OCI-LY7 (cell line): ENCODE measurements around the gene CNKSR3. TPM values are rescaled to one million over a fixed set of nuclear protein-coding genes. Genes with fewer than 3 reads are reported as not detected.

ENCODE experiments used
- BruUV-seq: library from RNA; stranded (reverse); fragments of 400-500 nt; replicated peaks from 2 replicates; lab custom pipeline; 2021; lab: Mats Ljungman, UMichigan
- CTCF ChIA-PET: fragments of 300-600 bp; sonication (Branson Sonifier 250); formaldehyde crosslinking; loops from one replicate; lab custom pipeline; 2022; ENCODE audit warnings: antibody characterized with exemption; ENCODE audit not compliant: unreplicated experiment; lab: Charles Lee
- POLR2A ChIA-PET: fragments of 300-600 bp; sonication (Branson Sonifier 250); formaldehyde crosslinking; loops from one replicate; lab custom pipeline; 2022; ENCODE audit warnings: antibody characterized with exemption; lab: Charles Lee
- DNase-seq: peaks from one replicate; pipeline ENCODE4 v3.0.0-alpha.2; 2015; ENCODE audit warnings: low spot score
- H2AFZ ChIP-seq: fragments of 200-600 bp; sonication (generic), shearing (Covaris generic); 2 replicates; pipeline ENCODE4 v1.6.1; 2014; ENCODE audit warnings: mild to moderate bottlenecking, antibody characterized with exemption, low read length, moderate library complexity
- H3K27ac ChIP-seq: fragments of 200-600 bp; sonication (generic); 2 replicates; pipeline ENCODE4 v1.5.1; 2014; ENCODE audit warnings: mixed run types, low read depth, mild to moderate bottlenecking, moderate library complexity, low read length, inconsistent platforms; ENCODE audit not compliant: poor library complexity, severe bottlenecking
- H3K36me3 ChIP-seq: fragments of 200-600 bp; sonication (generic); 2 replicates; pipeline ENCODE4 v1.6.1; 2014; ENCODE audit warnings: mild to moderate bottlenecking, antibody characterized with exemption, low read length, moderate library complexity, mixed read lengths; ENCODE audit not compliant: insufficient read depth
- H3K4me1 ChIP-seq: fragments of 200-600 bp; sonication (generic); 2 replicates; pipeline ENCODE4 v1.5.1; 2014; ENCODE audit warnings: mild to moderate bottlenecking, low read length; ENCODE audit not compliant: insufficient read depth, poor library complexity, severe bottlenecking
- H3K4me2 ChIP-seq: fragments of 200-600 bp; sonication (generic); 2 replicates; pipeline ENCODE4 v1.6.1; 2014; ENCODE audit warnings: mild to moderate bottlenecking, low read length
- H3K4me3 ChIP-seq: fragments of 200-600 bp; sonication (generic); 2 replicates; pipeline ENCODE4 v1.5.1; 2014; ENCODE audit warnings: mild to moderate bottlenecking, low read depth, low read length; ENCODE audit not compliant: poor library complexity, severe bottlenecking
- H3K79me2 ChIP-seq: fragments of 200-600 bp; sonication (generic); 2 replicates; pipeline ENCODE4 v1.6.1; 2016; ENCODE audit warnings: low read depth, mild to moderate bottlenecking, low read length, moderate library complexity, mixed read lengths; ENCODE audit not compliant: insufficient read depth
- H3K9me2 ChIP-seq: fragments of 200-600 bp; sonication (generic); 2 replicates; pipeline ENCODE4 v1.6.1; 2016; ENCODE audit warnings: mild to moderate bottlenecking, low read length, mixed read lengths; ENCODE audit not compliant: insufficient read depth
- H3K9me3 ChIP-seq: fragments of 200-600 bp; sonication (generic); 2 replicates; pipeline ENCODE4 v1.6.1; 2014; ENCODE audit warnings: mild to moderate bottlenecking, mixed run types, low read length, mixed read lengths
- H4K20me1 ChIP-seq: fragments of 200-600 bp; sonication (generic); 2 replicates; pipeline ENCODE4 v1.6.1; 2014; ENCODE audit warnings: mild to moderate bottlenecking, antibody characterized with exemption, low read length, moderate library complexity, mixed read lengths; ENCODE audit not compliant: insufficient read depth
- EZH2phosphoT487 ChIP-seq: fragments of 200-600 bp; sonication (generic); IDR thresholded peaks from 2 replicates; pipeline ENCODE4 v1.6.1; 2018; ENCODE audit warnings: low read depth, borderline replicate concordance, mild to moderate bottlenecking, mixed run types, antibody characterized with exemption, low read length, moderate library complexity, mixed read lengths
- intact Hi-C: fragments of 100-400 bp; cut with micrococcal nuclease; formaldehyde crosslinking; loops from one replicate; pipeline ENCODE4 v1.10.0; 2022; ENCODE audit not compliant: unreplicated experiment
- total RNA-seq, 2 experiments: library from RNA; depleted of rRNA in 1 of 2; stranded (reverse); fragments of >200 nt in 1 of 2; shearing (Covaris generic) in 1 of 2; gene quantifications; 2 replicates each; pipeline ENCODE4 v1.2.3, GENCODE V29; 2014 to 2022
- TF ChIP-seq, protein P1 (sequence below): fragments of 200-600 bp; sonication (generic); conservative IDR thresholded peaks from 2 replicates; pipeline ENCODE4 v1.5.1; 2014; ENCODE audit warnings: mild to moderate bottlenecking, antibody characterized with exemption, low read length, moderate library complexity, mixed read lengths

CNKSR3 gene
- total RNA-seq, 2 experiments from 2014 or later: not detected

GRCh38 chr6:154488802-154489437 lies 21.6 kb downstream of the CNKSR3 start:
- H3K36me3 ChIP-seq: no peaks in the 10 kb centered on the region
- DNase-seq: no peak
- H3K9me2 ChIP-seq: no peaks in the 10 kb centered on the region
- H3K4me1 ChIP-seq: no peaks in the 10 kb centered on the region
- H3K27ac ChIP-seq: no peak overlapping the region
- CTCF ChIA-PET: no interaction called here
- no TSS peak for BruUV-seq
- no peaks in the 10 kb centered on the region for H3K9me3 ChIP-seq
- POLR2A ChIA-PET: no interaction called here
- no peak overlapping the region for H3K4me3 ChIP-seq
- intact Hi-C loops: no loop called here
- H2AFZ ChIP-seq: no peak overlapping the region
- H3K79me2 ChIP-seq: no peaks in the 10 kb centered on the region
- H4K20me1 ChIP-seq: no peaks in the 10 kb centered on the region
- H3K4me2 ChIP-seq: no peak overlapping the region
- TF ChIP-seq EZH2phosphoT487: no peak
- TF ChIP-seq, protein P1, sequence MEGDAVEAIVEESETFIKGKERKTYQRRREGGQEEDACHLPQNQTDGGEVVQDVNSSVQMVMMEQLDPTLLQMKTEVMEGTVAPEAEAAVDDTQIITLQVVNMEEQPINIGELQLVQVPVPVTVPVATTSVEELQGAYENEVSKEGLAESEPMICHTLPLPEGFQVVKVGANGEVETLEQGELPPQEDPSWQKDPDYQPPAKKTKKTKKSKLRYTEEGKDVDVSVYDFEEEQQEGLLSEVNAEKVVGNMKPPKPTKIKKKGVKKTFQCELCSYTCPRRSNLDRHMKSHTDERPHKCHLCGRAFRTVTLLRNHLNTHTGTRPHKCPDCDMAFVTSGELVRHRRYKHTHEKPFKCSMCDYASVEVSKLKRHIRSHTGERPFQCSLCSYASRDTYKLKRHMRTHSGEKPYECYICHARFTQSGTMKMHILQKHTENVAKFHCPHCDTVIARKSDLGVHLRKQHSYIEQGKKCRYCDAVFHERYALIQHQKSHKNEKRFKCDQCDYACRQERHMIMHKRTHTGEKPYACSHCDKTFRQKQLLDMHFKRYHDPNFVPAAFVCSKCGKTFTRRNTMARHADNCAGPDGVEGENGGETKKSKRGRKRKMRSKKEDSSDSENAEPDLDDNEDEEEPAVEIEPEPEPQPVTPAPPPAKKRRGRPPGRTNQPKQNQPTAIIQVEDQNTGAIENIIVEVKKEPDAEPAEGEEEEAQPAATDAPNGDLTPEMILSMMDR: no peak

- Histone ChIP-seq H3K9me3 (no peaks in the 10 kb centered on the region), H2AFZ (no peak overlapping the region), H3K4me2 (no peak overlapping the region), H4K20me1 (no peaks in the 10 kb centered on the region), H3K4me3 (no peak overlapping the region), H3K79me2 (no peaks in the 10 kb centered on the region), H3K36me3 (no peaks in the 10 kb centered on the region), H3K4me1 (no peaks in the 10 kb centered on the region), H3K9me2 (no peaks in the 10 kb centered on the region), H3K27ac (no peak overlapping the region)
- no TSS peak for BruUV-seq
- ChIA-PET CTCF (no interaction called here), POLR2A (no interaction called here)
- TF ChIP-seq EZH2phosphoT487: no peak
- TF ChIP-seq, protein P1: no peak
- DNase-seq: no peak
- intact Hi-C loops: no loop called here
Measured at GRCh38 chr6:154488248-154488593, 22.3 kb downstream of the CNKSR3 start.

- Histone ChIP-seq H3K4me3 (no peak overlapping the region), H2AFZ (no peak overlapping the region), H3K36me3 (no peaks in the 10 kb centered on the region), H3K9me3 (no peaks in the 10 kb centered on the region), H3K27ac (no peak overlapping the region), H3K4me2 (no peak overlapping the region), H3K4me1 (no peaks in the 10 kb centered on the region), H4K20me1 (no peaks in the 10 kb centered on the region), H3K79me2 (no peaks in the 10 kb centered on the region), H3K9me2 (no peaks in the 10 kb centered on the region)
- intact Hi-C loops: no loop called here
- CTCF ChIA-PET: no interaction called here
- no peak for DNase-seq
- TF ChIP-seq, protein P1: no peak
- TF ChIP-seq EZH2phosphoT487: no peak
- no TSS peak for BruUV-seq
- POLR2A ChIA-PET: interaction anchor here (0.6 kb wide), 1 partner anchor 172 kb away, joined by 3 read pairs; no protein-coding TSS in a partner anchor
Measured at GRCh38 chr6:154487367-154488247, 22.9 kb downstream of the CNKSR3 start.
